ENCODE measurements around the gene PTBP2.

DNA sequence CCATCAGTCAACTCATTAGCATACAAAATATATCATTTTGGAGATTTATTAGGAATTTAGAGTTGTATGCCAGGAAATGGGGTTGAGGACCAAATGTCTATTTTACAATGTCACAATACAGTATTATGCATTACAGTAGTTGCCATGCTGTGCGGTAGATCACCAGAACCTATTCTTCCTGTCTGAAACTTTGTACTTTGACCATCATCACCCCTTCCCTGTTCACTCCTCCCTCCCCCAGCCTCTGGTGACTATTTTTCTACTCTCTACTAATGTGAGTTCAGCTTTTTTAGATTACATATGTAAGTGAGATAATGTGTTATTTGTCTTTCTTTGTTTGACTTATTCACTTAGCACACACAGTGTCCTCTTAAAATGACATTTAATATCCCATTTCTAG lies 50.8 kb downstream of the PTBP2 start:
- TF ChIP-seq, protein P1, sequence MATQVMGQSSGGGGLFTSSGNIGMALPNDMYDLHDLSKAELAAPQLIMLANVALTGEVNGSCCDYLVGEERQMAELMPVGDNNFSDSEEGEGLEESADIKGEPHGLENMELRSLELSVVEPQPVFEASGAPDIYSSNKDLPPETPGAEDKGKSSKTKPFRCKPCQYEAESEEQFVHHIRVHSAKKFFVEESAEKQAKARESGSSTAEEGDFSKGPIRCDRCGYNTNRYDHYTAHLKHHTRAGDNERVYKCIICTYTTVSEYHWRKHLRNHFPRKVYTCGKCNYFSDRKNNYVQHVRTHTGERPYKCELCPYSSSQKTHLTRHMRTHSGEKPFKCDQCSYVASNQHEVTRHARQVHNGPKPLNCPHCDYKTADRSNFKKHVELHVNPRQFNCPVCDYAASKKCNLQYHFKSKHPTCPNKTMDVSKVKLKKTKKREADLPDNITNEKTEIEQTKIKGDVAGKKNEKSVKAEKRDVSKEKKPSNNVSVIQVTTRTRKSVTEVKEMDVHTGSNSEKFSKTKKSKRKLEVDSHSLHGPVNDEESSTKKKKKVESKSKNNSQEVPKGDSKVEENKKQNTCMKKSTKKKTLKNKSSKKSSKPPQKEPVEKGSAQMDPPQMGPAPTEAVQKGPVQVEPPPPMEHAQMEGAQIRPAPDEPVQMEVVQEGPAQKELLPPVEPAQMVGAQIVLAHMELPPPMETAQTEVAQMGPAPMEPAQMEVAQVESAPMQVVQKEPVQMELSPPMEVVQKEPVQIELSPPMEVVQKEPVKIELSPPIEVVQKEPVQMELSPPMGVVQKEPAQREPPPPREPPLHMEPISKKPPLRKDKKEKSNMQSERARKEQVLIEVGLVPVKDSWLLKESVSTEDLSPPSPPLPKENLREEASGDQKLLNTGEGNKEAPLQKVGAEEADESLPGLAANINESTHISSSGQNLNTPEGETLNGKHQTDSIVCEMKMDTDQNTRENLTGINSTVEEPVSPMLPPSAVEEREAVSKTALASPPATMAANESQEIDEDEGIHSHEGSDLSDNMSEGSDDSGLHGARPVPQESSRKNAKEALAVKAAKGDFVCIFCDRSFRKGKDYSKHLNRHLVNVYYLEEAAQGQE (IDR thresholded peaks at IDR 0.05; ENCODE audit: insufficient read depth in 1 of 2, low read depth in 2 of 2, low read length in 2 of 2), result no peak
- no peak for TF ChIP-seq TAF1 (IDR thresholded peaks at IDR 0.05; ENCODE audit: borderline replicate concordance, insufficient read depth, low read length)
- TF ChIP-seq SIN3A (IDR thresholded peaks at IDR 0.05; ENCODE audit: borderline replicate concordance, insufficient read depth, low read length), result no peak
- no peak for TF ChIP-seq POLR2AphosphoS5 (IDR thresholded peaks at IDR 0.05; ENCODE audit: low read depth, low read length)
